HepG2 (cell line): Measurements from ENCODE around the gene SLC5A6. TPM values are rescaled to one million over a fixed set of nuclear protein-coding genes. Genes with fewer than 3 reads are reported as not detected.

ENCODE experiments used
- FOXO1 ChIP-seq: sonication (generic); formaldehyde crosslinking; IDR thresholded peaks from 2 replicates; pipeline ENCODE4 v1.4.0; 2020; ENCODE audit warnings: missing genetic modification reagents
- GATA4 ChIP-seq: sonication (generic); IDR thresholded peaks from 2 replicates; pipeline ENCODE4 v1.6.1; 2016; ENCODE audit warnings: antibody characterized with exemption, low read depth, borderline replicate concordance
- HNRNPH1 ChIP-seq: fragments of 200-400 bp; formaldehyde crosslinking; optimal IDR thresholded peaks from 2 replicates; pipeline ENCODE3; 2017; ENCODE audit warnings: mild to moderate bottlenecking, low read depth, low read length
- HOXD1 ChIP-seq: sonication (generic); formaldehyde crosslinking; IDR thresholded peaks from 2 replicates; pipeline ENCODE4 v1.5.0; 2020; ENCODE audit warnings: missing genetic modification reagents
- IKZF4 ChIP-seq: sonication (generic); formaldehyde crosslinking; IDR thresholded peaks from 2 replicates; pipeline ENCODE4 v1.5.1; 2020; ENCODE audit warnings: borderline replicate concordance, mild to moderate bottlenecking, low read depth, missing genetic modification reagents; ENCODE audit errors: not compliant biosample characterization
- KLF12 ChIP-seq: sonication (generic); formaldehyde crosslinking; IDR thresholded peaks from 2 replicates; pipeline ENCODE4 v1.4.0; 2020; ENCODE audit warnings: missing genetic modification reagents, borderline replicate concordance
- PAX8 ChIP-seq: sonication (generic); formaldehyde crosslinking; IDR thresholded peaks from 2 replicates; pipeline ENCODE4 v1.8.0; 2022; ENCODE audit warnings: mild to moderate bottlenecking, missing genetic modification reagents, borderline replicate concordance
- SKIL ChIP-seq: sonication (generic); formaldehyde crosslinking; IDR thresholded peaks from 2 replicates; pipeline ENCODE4 v1.8.0; 2022; ENCODE audit warnings: missing genetic modification reagents, mild to moderate bottlenecking, moderate library complexity, borderline replicate concordance
- SMARCE1 ChIP-seq: fragments of 450-650 bp; IDR thresholded peaks from 2 replicates; pipeline ENCODE4 v1.6.1; 2017; ENCODE audit warnings: borderline replicate concordance
- SRY ChIP-seq: sonication (generic); formaldehyde crosslinking; IDR thresholded peaks from 2 replicates; pipeline ENCODE4 v1.8.0; 2022; ENCODE audit warnings: mild to moderate bottlenecking, missing genetic modification reagents
- TFDP2 ChIP-seq: sonication (generic); formaldehyde crosslinking; IDR thresholded peaks from 2 replicates; pipeline ENCODE4 v1.4.0; 2020; ENCODE audit warnings: missing genetic modification reagents
- WIZ ChIP-seq: sonication (generic); formaldehyde crosslinking; IDR thresholded peaks from 2 replicates; pipeline ENCODE4 v1.5.1; 2020; ENCODE audit warnings: mild to moderate bottlenecking, missing genetic modification reagents
- YEATS2 ChIP-seq: sonication (generic); formaldehyde crosslinking; IDR thresholded peaks from 2 replicates; pipeline ENCODE4 v1.4.0; 2020; ENCODE audit warnings: missing genetic modification reagents, borderline replicate concordance
- ZBTB33 ChIP-seq: sonication (generic); formaldehyde crosslinking; IDR thresholded peaks from 2 replicates; pipeline ENCODE4 v1.4.0; 2020; ENCODE audit warnings: missing genetic modification reagents
- ZFP91 ChIP-seq: sonication (generic); formaldehyde crosslinking; IDR thresholded peaks from 2 replicates; pipeline ENCODE4 v1.9.0; 2022; ENCODE audit warnings: missing genetic modification reagents, mild to moderate bottlenecking, borderline replicate concordance
- ZNF264 ChIP-seq: sonication (generic); formaldehyde crosslinking; IDR thresholded peaks from 2 replicates; pipeline ENCODE4 v1.4.0; 2020; ENCODE audit warnings: missing genetic modification reagents
- ZNF354B ChIP-seq: sonication (generic); formaldehyde crosslinking; IDR thresholded peaks from 2 replicates; pipeline ENCODE4 v1.8.0; 2022; ENCODE audit warnings: mild to moderate bottlenecking, missing genetic modification reagents
- ZNF430 ChIP-seq: sonication (generic); formaldehyde crosslinking; IDR thresholded peaks from 2 replicates; pipeline ENCODE4 v1.9.0; 2021; ENCODE audit warnings: mild to moderate bottlenecking, missing genetic modification reagents
- ZNF580 ChIP-seq: IDR thresholded peaks from 2 replicates; pipeline ENCODE4 v1.6.1; 2016; ENCODE audit warnings: low read depth, borderline replicate concordance
- ZNF746 ChIP-seq: sonication (generic); formaldehyde crosslinking; IDR thresholded peaks from 2 replicates; pipeline ENCODE4 v1.8.0; 2022; ENCODE audit warnings: mild to moderate bottlenecking, missing genetic modification reagents
- ZNF749 ChIP-seq: sonication (generic); formaldehyde crosslinking; IDR thresholded peaks from 2 replicates; pipeline ENCODE4 v1.8.0; 2022; ENCODE audit warnings: mild to moderate bottlenecking, missing genetic modification reagents, moderate library complexity, borderline replicate concordance
- ZNF790 ChIP-seq: sonication (generic); formaldehyde crosslinking; IDR thresholded peaks from 2 replicates; pipeline ENCODE4 v1.8.0; 2022; ENCODE audit warnings: missing genetic modification reagents, mild to moderate bottlenecking, borderline replicate concordance
- ZSCAN22 ChIP-seq: sonication (generic); formaldehyde crosslinking; IDR thresholded peaks from 2 replicates; pipeline ENCODE4 v1.4.0; 2020; ENCODE audit warnings: mild to moderate bottlenecking, missing genetic modification reagents
- polyA plus RNA-seq, 8 experiments: library from polyadenylated mRNA; depleted of rRNA in 3 of 8; stranded (reverse) in 7 of 8; unstranded in 1 of 8; fragments of >200 nt; fragmentation: Illumina TruSeq in 4 of 8; extraction: Trizol in 4 of 8; gene quantifications; 2 replicates each; pipeline versions ENCODE4 v1.2.1 to v1.2.3, GENCODE V29; 2011 to 2016; ENCODE audit warnings: low read depth in 4 of 8, missing spikeins in 1 of 8, mixed read lengths in 1 of 8; ENCODE audit not compliant: insufficient read depth in 1 of 8
- total RNA-seq, 5 experiments: library from RNA; depleted of rRNA; stranded (reverse); fragments of >200 nt; fragmentation: Illumina TruSeq; extraction: Trizol; gene quantifications; 2 replicates each; pipeline ENCODE4 v1.2.3, GENCODE V29; 2016; ENCODE audit warnings: low read depth in 1 of 5

Gene SLC5A6
- total and polyA plus RNA-seq, 2 of the 13 experiments (the other 11 are each of a cell fraction or from before 2014, with no cell fraction given), result 135 to 417 TPM

GRCh38 chr2:27185331-27186026, 26.6 kb downstream of the SLC5A6 start (continued):
- TF ChIP-seq IKZF4 (no peak), ZSCAN22 (CRISPR knock-in tag) (no peak), HOXD1 (CRISPR knock-in tag) (no peak), ZNF790 (CRISPR knock-in tag) (no peak), HNRNPH1 (no peak), ZNF749 (CRISPR knock-in tag) (no peak), SKIL (CRISPR knock-in tag) (no peak), TFDP2 (CRISPR knock-in tag) (no peak), ZNF430 (CRISPR knock-in tag) (no peak), ZNF354B (CRISPR knock-in tag) (no peak), SRY (no peak), FOXO1 (CRISPR knock-in tag) (no peak), ZNF746 (no peak), ZNF580 (CRISPR knock-in tag) (no peak), WIZ (CRISPR knock-in tag) (no peak), SMARCE1 (no peak), ZFP91 (no peak), ZBTB33 (CRISPR knock-in tag) (no peak), ZNF264 (0 out of 2 replicates have a peak, but pooled peaks have one; percentile 12), GATA4 (no peak), PAX8 (no peak), KLF12 (CRISPR knock-in tag) (no peak), YEATS2 (CRISPR knock-in tag) (no peak)
